ENCODE data around the gene CLDN25.
A peak's percentile ranks its signal among the peaks of the same experiment; 100 is the strongest.
"Not testable (repeated sequence)": the region's sequence is repeated elsewhere in the genome, so short reads cannot be mapped to it uniquely, and the experiment has no call there.

Gene CLDN25

GRCh38 chr11:113781682-113782081 lies 2.1 kb downstream of the CLDN25 start:
- no peak overlapping the region for H3K4me3 ChIP-seq (ENCODE audit: low read depth, low read length)
- no peak for TF ChIP-seq CTCF (IDR thresholded peaks at IDR 0.05; ENCODE audit: control insufficient read depth, extremely low read depth, insufficient read depth)
- DNase-seq (ENCODE audit: low read depth): peak; percentile 66

GRCh38 chr11:113782134-113782533 lies 2.5 kb downstream of the CLDN25 start:
- H3K4me3 ChIP-seq (ENCODE audit: low read depth, low read length): no peak overlapping the region
- peak; percentile 80 for DNase-seq (ENCODE audit: low read depth)
- TF ChIP-seq CTCF (IDR thresholded peaks at IDR 0.05; ENCODE audit: control insufficient read depth, extremely low read depth, insufficient read depth): no peak

GRCh38 chr11:113789016-113789415 lies 9.4 kb downstream of the CLDN25 start:
- not testable (repeated sequence) for H3K4me3 ChIP-seq (ENCODE audit: low read depth, low read length); DNase-seq (ENCODE audit: low read depth)

- H3K4me3 ChIP-seq (ENCODE audit: low read depth, low read length): no peak overlapping the region
- DNase-seq (ENCODE audit: low read depth): no peak
Measured at GRCh38 chr11:113789675-113790320, 10.2 kb downstream of the CLDN25 start.

DNA sequence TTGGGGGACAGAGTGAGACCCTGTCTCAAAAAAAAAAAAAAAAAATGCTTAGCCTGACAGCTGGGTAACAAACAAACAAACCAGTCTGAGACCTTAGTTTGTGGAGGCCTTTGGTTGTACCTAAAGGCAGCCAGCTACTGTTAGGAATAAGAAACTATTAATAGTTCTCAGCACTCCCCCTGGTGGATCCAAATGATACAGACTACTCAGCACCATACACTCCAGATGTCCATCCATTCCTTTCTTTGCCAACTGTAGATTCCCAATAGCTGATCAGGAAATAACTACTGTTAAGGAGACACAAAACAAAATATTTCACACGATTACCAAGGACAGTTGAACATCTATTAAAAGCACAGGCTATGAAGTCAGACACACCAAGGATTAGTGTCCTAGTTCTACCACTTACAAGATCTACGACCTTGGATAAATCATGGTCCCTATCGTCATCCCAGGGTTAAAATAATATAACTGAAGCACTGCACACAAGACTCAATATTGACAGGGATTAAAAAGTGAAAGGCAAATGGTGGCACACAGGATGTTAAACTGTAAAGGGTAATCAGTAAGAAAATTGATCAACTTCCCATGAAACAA lies 17.2 kb downstream of the CLDN25 start:
- no peak overlapping the region for H3K4me3 ChIP-seq (ENCODE audit: low read depth, low read length)
- DNase-seq (ENCODE audit: low read depth): peak; percentile 34
- TF ChIP-seq CTCF (IDR thresholded peaks at IDR 0.05; ENCODE audit: control insufficient read depth, extremely low read depth, insufficient read depth): peak; percentile 67

More at GRCh38 chr11:113789675-113790320, 10.2 kb downstream of the CLDN25 start:
- no peak for TF ChIP-seq CTCF (IDR thresholded peaks at IDR 0.05; ENCODE audit: control insufficient read depth, extremely low read depth, insufficient read depth)

DNA sequence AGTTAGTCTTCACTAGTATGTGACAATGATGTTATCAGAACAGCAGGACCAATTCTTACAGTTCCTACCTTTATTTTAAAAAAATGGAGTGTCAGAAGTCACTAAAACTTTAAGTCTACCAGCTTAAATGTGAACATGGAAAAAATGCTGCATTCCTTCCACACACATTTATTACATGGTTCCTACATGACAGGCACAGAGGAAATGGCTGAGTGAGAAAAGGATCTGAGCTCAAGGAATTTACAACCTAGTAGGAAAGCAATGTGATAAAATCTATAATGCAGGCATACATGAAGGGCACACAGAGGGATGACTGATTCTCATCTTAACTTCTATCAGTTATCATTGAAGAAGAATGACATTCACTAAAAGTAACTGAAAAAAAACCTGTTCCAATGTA lies 23.0 kb downstream of the CLDN25 start:
- TF ChIP-seq CTCF (IDR thresholded peaks at IDR 0.05; ENCODE audit: control insufficient read depth, extremely low read depth, insufficient read depth): no peak
- DNase-seq (ENCODE audit: low read depth): no peak
- H3K4me3 ChIP-seq (ENCODE audit: low read depth, low read length): no peak overlapping the region

GRCh38 chr11:113805640-113806039 lies 26.0 kb downstream of the CLDN25 start:
- no peak for TF ChIP-seq CTCF (IDR thresholded peaks at IDR 0.05; ENCODE audit: control insufficient read depth, extremely low read depth, insufficient read depth)
- H3K4me3 ChIP-seq (ENCODE audit: low read depth, low read length): no peak overlapping the region
- DNase-seq (ENCODE audit: low read depth): no peak

Measured in LNCaP clone FGC (cell line).